ENCODE measurements around the gene SEPTIN8.

SEPTIN8 gene

DNA sequence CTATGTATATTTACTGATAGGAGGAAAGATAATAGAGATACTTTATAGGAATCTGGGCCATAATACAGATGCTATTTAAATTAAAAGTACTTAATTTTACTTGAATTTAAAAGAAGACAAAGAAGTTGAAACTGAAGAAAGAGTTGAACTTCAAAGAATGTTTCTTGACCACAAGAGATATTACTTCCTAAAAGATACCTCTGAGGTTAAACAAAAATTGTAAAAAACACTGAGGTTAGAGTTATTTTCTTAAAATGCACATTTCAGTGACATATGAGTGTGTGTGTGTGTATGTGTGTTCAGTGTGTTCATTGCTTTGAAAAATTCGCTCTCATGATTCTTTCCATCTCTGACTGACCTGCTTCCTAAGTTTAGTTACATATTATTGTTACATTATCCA is 3.5 kb upstream of the SEPTIN8 start:
- DNase-seq: no peak

DNA sequence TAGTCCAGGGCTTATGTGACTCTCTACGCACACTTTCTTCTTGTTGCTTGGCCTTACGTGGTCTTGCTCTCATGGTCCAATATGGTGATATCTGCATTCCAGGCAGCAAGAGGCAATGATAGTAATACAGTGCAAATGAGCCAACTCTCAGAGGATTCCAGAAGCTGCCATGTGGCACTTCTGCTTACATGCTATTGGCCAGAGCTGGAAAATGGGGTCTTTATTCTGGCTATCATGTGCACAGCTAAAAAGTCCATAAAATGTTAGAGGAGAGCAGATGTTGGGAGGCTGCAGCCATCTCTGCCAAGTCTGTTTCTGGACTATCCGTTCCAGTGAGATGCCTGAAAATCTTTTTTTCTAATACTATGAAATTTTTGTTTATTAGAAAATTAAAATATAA is 2.9 kb upstream of the SEPTIN8 start:
- DNase-seq: peak in 11 of 14 donors; percentile 22 to 81 (median 59)

DNA sequence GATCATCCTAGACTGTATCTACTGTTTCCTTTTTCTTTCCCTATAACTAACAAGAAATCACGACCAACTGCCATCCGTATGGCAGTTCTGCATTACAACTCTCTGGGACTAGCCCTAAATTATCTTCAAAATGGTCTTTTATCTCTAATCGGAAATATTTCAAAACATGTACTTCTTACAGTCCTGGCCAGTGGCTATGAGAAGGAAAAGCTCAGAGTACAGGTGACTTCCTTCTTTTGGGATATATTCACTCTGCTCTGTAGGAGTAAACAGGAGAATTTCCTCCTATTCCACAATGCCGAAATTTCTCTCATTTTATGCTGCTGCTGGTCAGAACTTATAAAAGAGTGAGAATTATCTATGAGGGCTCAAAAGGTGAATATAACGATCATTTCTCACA is 1.8 kb upstream of the SEPTIN8 start:
- DNase-seq: no peak

DNA sequence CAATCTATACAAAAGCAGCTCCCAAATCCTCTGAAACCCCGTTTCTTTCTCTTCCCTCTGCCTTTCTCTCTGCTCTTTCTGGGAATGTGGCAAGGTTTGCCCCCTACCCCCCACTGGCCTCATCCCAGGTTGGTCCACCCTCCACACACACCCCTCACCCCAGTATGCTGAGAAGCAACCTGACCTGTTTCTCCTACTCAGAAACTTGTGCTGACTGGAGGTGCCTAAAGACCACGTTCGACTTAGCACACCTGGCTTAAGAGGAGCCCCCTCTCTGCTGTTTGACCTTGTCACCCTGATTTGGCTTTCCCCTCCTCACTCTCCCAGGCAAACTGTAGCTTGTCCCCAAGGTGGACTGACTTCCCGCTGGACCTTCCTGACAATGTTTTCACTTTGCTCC is 1.1 kb upstream of the SEPTIN8 start:
- peak in 2 of 14 donors; percentile 53 to 54 for DNase-seq

DNA sequence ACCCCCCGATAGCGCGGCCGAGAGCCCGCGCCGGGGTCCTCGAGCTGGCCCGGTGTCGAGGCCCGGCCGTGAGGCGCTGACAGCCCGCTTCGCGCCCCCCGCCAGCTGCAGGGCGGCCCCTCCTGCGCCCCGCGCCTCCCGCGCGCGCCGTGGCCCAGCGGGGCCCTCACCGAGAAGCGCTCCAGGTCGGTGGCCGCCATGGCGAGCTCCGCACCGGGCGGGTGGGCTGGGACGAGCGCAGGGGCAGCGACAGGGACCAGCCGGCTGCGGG is 166 bp downstream of the SEPTIN8 start:
- DNase-seq: no peak

DNA sequence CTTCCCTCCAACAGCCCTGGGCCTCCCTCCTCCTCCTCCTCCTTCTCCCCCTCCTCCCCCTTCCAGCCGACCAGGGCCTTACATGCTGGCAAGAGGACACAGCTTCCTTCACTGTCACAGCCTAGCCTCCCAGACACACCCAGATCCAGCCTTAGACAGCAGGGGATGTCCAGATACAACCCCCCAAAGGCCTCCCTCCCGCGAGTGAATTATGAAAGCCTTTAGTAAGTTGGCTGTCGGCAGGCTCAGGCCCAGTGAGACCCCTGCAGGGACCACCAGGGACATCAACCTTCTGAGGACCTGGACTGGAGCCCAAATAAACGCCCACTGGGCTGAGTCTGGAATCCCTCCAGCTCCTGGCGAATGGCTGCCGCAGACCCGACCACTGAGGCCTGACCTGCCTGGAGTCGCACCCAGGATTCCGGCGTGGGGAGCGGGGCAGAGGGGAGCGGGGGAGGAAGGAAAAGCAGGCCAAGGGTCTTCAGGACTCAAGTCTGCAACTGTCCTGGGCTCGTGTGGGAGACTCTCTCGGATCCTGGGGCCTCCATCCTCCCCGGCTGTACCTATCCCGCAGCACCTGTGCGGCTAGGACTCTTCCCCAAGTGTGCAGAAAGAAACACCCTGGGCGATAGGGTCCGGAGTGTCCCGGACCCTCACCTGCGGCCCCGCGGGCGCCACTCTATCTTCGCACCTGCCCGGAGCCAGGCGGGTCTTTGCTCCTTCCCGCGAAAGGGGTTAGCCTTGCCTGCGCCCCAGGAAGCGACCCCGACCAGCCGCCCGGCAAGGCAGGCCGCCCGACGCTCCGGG is 705 bp downstream of the SEPTIN8 start:
- DNase-seq: peak in 11 of 14 donors; percentile 35 to 83 (median 58)

DNA sequence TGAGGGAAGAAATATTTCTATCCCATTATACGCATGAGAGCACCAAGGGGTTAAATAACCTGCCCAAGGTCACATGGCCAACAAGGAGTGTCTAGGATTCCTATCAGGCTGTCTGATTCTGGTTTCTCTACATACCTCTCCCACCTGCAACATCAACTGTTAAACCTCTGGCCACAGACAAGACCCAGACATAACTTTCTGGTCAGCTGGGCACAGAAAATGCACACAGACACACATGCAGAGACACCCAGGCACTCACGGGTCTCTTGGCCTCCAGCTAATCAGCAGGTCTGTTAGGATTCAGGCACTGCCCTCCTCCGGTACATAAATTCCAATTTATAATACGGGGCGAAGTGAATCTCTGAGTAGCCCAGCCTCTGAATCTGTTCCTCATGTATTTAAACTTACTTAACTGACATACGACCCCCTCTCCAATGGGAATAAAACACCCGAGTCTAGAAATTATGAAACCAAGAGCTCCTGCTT is 1.5 kb downstream of the SEPTIN8 start:
- peak in 1 of 14 donors; percentile 46 for DNase-seq

DNA sequence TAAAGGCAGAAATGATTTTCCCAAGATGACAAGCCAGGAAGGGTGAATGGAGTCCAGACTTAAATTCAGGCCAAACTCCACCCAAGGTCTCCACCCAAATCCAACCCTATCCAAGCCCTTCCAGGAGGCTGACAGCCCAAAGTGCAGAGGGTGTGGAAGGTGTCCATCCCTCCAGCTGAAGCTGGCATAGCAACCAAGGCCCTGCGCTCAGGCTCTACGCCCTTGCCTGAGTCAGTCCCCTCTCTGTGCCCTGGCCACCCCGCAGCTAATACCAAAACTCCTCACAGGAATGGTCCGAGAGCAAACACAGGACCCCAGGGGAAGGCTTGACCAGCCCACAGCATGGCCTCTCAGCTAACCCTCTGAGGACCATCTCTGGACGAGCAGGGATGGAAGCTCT is 2.1 kb downstream of the SEPTIN8 start:
- peak in 4 of 14 donors; percentile 20 to 50 (median 33) for DNase-seq

DNA sequence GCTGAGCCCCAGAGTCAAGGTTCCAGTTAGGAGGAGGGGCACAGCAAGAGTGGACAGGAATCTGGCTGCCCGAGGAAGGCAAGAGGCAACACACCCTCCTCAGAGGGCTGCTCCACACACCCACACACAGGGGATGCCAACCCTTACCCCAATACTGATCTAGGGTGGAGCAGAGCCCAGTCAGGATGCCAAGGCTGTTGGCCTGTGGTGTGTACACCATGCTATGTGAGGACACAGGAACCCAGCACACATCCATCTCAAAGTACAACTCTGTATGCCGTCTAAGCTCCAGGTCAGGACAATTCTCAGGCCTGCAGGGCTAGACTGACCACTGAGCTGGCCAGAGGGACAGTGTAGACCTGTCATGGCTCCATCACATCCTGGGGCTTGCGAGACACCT is 2.6 kb downstream of the SEPTIN8 start:
- DNase-seq: peak in 1 of 14 donors; percentile 53

DNA sequence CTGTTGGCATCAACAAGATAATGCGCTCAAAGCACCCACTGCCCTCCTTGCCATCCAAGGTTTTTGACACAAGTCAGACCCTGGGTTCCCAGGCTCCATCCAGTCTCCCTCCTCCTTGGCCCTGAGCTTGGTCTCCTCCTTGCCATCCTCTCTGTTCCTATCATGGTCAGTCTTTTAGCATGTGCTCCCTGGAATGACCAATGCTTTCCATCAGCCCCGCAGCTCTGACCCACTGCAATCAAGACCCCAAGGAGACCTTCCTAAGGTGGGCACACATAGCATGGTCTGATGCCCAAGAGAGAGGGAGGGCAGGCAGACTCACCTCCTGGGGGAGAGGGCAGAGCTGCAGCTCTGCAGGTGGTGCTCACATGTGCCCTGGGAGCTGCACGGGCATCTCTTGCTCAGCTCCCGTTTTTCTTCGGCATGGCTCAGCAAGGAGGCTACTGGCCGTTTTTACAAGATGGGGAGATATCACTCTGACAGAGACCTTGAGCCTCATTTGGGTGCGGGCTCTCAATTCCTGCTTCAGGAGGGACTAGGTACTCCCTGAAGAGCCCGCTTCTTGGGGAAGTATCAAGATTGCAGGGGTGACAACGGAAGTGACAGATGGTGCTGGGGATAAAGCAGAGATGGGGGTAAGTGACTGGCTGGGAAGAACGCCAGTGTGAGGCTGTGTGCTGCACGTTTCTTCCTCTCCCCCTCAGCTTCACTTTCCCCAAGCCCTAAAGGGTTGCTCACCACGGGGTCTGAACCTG is 3.3 kb downstream of the SEPTIN8 start:
- peak in 3 of 14 donors; percentile 46 to 59 (median 52) for DNase-seq

DNA sequence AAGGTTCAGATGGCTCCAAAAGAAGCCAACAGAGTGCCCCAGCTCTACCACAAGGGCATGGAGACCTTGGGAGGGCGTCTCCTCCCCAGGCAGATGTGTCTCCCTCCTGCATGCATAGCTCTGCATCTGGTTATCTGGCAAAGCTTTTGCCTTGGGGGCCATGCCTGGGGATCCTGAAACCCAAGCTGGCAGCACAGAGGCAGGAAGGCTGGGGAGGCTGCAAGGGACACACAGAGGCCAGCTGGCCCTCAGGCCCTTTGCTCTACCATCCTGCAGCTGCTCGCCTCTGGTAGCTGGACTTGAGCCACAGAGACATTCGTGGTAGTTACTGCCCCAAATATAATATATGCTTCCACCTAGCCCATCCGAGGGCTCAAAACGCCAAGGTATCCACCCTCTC is 3.9 kb downstream of the SEPTIN8 start:
- DNase-seq: peak in 2 of 14 donors; percentile 19 to 24

DNA sequence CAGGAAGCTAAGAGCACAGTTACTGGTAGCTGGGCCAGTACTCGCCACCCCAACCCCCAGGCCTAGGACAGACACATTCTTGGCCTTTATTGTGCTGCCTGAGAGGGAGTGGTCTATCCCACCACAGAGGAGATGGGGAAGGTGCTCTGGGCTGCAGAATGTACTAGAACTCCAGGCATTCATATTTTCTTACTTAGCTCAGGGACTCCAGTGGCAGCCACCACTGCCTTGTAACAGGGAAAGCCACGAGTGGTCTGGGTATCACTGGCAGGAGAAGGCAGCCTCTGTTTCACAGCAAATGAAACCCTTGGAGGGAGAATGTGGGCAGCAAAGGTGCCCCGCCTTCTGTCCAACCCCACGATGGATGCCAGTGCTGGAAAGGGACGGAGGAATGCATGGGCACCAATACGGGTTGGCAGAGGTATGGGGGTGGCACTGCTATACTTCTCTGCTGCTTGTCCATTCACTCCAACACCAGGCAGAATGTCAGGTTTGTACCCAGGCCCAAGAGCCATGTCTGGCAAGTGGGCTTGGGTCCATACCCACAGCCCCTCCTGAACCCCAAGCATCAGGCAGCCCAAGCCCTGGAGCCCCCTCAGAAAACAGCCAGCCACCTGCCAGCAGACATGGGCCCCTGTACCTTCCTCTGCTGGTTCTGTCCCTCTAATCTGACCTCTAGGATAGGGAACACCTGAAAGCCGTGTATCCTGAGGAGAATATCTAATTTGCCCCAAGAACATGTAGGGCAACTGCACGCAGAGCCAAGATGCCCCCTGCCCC is 4.6 kb downstream of the SEPTIN8 start:
- peak in 5 of 14 donors; percentile 19 to 69 (median 29) for DNase-seq

DNA sequence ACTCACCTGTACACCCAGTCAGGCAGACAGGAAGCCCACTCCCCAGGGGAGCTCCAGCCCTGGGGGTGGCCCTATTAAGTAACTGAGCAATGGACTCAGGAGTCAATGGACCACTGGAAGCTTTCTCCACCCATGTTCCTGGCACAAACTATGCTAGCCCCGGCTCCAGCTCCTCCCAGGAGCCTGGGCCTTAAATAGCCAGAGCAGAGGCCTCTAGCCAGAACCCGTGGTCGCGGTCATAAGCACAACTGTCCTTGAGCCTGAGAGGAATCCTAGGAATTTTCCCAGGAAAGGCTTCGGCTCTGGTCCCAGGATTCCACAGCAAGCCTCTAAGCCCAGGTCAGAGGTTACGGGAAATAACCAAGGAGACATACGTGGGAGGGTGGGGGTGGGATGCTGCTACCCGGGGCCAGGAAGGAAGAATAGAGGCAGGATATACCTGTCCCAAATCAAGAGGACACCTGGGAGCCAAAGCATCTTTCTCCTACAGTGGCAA is 5.5 kb downstream of the SEPTIN8 start:
- peak in 2 of 14 donors; percentile 21 to 43 for DNase-seq

DNA sequence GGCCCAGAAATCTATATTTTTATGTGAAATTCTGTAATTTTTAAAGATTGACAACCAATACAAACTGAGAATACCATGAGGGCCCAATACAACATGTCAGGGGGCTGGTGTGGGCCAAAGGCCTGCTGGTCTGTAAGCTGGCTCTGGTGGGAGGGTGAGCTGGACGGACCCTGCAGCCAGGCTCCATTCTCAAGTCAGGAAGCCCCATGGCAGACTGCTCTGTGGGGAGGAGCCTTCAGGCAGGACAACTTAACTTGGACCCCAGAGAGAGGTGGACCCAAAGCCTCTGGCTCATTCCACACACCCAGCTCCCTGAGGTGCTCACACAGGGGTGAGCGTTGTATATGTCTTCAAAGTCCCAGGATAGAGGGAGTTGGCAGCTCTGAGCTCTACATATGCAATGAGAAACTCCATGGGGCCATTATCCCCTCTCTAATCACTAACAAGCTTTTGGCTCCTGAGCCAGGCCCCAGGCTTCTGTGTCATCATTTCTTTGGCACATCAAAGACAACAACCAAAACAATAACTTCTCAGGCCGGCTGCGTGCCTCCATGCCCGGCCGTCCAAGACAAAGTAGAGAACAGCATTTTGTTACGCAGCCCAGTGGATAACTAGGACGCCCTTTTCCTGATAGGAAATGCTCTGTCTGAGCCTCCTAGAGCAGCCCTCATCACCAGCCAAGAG is 6.4 kb downstream of the SEPTIN8 start:
- peak in 3 of 14 donors; percentile 19 to 27 (median 25) for DNase-seq

DNA sequence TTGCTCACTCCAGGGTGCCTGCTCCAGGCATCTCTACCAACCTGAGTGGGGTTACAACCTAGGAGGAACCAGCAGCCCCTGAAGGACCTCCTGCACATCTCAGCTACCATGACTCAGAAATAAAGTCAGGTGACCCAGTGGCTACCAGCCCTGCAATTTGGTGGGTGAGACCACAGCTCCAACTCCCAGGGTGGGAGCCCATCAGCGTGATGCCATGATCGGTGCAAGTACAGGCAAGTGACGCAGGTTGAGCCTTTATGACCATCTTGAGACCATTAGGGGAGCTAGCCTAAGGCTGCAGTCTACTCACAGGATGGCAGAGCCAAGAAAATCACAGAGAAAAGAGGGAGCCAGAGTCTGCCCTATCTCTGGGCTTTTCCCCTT is 8.6 kb downstream of the SEPTIN8 start:
- DNase-seq: no peak

DNA sequence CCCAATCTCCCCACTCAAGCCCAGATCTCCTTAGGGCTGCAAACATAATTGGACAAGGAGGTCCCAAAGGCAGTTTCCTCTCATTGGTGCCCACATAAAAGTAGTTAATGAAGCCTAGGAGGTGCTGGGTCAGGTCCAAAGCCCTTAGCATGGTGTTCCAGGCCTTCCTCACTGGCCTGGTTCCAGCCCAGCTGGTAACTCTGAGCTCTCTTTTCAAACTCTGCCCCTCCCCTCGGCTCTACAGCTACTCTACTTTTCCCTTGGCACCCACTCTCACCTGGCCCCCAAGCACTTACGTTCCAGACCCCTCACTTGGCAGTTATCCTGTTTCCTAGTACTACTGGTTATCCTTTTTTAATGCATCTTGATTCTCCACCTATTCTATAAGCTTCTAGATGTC is 9.9 kb downstream of the SEPTIN8 start:
- DNase-seq: peak in 3 of 14 donors; percentile 36 to 57 (median 39)

DNA sequence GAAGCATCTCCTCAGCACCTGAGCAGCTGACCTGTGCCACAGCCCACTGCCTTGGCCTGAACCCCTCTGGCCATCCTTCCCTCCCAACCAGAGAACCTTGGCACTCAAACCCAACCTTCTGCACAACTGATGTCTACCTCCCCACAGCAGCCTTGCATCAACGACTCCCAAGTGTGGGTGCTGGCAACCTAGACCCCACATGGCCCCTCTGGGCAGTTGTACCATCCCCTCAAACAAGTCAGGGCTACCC is 10.3 kb downstream of the SEPTIN8 start:
- DNase-seq: no peak

DNA sequence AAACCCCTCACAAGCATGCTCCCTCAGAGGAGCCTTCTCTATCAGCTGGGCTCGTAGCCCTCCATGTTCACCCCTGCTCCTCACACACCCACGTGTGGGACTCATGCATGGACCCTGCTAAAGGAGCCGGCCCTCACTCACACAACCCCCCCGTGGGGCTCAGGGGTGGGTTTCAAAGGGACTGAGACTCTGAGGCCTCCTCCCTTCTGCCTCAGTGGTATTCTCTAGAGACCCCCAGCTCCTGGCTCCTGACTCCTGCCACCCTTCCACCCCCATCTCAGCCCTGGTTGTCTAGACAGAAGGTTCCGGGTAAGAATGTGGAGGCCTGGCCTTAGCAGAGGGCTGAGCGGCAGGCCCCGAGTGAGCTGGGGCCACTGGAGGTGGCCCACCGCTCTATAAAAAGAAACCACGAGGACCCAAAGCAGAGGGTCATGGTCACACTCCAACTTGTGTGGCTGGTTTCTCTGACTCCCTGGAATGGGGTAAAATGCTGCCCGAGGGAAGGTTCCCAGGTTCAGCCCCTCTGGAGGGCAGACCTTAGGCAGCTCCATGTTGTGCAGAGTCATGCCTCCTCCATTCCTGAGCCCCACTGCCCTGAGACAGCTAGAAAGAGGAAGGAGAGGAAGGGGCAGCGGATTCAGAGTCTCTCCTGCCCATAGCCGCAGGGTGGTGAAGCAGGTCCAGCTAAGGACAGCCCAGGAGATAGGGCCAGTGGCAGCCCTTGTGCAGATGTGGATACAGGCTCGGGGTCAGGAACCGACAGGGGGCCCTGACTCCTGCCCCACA is 10.8 kb downstream of the SEPTIN8 start:
- no peak for DNase-seq

DNA sequence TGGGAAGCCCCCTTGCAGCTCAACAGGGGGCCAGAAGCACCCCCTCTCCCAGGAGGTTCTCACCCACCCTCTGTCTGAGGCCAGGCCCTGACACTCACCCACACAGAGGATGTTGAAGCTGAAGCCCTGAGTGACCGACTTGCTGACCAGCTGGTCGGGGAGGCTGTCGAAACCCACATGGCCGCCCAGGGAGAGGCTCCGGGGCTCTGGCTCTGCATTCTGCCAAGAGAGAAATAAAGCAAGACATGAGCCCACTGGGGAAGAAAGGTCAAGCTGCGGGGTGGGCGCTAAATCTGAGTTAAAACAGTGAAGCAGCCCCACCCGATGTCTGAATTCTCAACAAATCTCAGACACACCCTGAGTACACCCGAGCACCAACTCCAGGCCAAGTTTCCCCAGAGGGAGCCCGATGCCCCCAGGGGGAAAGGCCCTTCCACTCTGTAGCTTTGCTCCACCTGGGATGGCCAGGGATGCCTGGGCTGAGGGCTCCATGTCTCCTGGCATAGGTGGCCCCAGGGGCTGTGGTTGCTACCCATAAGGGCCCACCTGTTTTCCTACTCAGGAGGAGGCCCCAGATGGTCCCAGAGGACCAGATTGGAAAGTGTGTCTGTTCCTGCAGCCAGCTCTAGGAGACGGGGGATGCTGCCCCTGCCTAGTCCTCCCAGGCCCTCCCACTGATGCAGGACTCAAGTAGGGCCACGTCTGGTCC is 11.6 kb downstream of the SEPTIN8 start:
- no peak for DNase-seq

DNA sequence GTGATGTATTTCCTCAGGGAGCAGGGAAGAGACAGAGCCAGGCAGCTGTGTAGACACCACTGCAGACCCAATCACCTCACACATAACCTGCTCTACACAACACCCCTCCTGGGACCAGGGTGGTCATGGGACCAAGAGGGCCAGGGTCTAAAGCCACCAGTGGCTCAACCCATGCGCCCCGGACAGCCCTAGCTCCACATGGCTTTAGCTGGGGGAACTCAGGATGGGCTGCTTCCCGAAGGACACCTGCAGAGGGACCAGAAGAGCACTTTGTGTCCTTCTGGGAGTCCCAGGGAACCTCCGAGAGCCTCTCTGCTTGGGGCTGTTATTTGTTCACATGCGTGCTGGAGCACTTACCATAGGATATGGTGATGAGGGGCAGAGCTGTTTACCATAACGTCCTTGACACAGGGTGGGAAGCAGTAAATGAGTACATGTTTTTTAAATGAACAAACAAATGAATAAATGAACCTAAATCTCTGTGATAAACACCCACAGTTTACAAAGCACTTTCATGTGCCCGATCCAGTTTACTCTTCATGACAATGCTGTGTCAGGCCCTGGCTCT is 12.3 kb downstream of the SEPTIN8 start:
- no peak for DNase-seq

DNA sequence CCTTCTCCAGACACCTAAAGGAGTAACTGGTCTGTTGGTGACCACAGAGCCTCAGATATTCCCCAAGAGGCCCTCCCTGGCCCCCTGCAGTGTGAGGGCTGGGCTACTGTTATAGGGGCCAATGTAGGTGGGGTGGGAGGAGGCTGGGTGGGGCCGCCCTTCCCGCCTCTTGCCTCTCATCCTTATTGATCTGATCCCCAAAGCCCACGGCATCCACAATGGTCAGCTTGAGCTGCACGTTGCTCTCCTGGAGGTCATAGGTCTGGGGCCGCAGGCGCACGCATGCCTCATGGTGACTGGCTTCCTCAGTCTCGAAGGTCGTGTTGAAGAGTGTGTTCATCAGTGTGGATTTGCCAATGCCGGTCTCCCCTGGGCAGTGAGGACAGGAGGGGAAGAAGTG is 13.0 kb downstream of the SEPTIN8 start:
- DNase-seq: no peak
